Left ventricle myocardium inferior (tissue), 1 donor: ENCODE data around the gene CCP110. TPM values are rescaled to one million over a fixed set of nuclear protein-coding genes. Genes with fewer than 3 reads are reported as not detected.
"Not testable (repeated sequence)": the region's sequence is repeated elsewhere in the genome, so short reads cannot be mapped to it uniquely, and the experiment has no call there.

Experiments used
- DNase-seq: peaks from one replicate; pipeline ENCODE4 v3.0.0-alpha.2; 2020
- H3K27ac ChIP-seq: fragments of 200-600 bp; replicated peaks from 2 replicates; pipeline ENCODE4 v1.8.0; 2021
- H3K27me3 ChIP-seq: fragments of 200-600 bp; 2 replicates; pipeline ENCODE4 v1.8.0; 2021; ENCODE audit warnings: low read depth
- H3K36me3 ChIP-seq: fragments of 200-600 bp; 2 replicates; pipeline ENCODE4 v1.8.0; 2021
- H3K4me1 ChIP-seq: fragments of 200-600 bp; 2 replicates; pipeline ENCODE4 v1.8.0; 2021
- H3K4me3 ChIP-seq: fragments of 200-600 bp; 2 replicates; pipeline ENCODE4 v1.8.0; 2021; ENCODE audit warnings: mild to moderate bottlenecking, moderate library complexity
- H3K9me3 ChIP-seq: fragments of 200-600 bp; replicated peaks from 2 replicates; pipeline ENCODE4 v1.8.0; 2021
- intact Hi-C: fragments of 100-400 bp; cut with micrococcal nuclease; formaldehyde crosslinking; loops from one replicate; pipeline ENCODE4 v1.11.0; 2022
- total RNA-seq: library from RNA; stranded (reverse); fragmentation: NEBNext Ultra II Directional; extraction: Animal tissue kit (Norgen Biotek cat#: 25700); gene quantifications from one replicate; pipeline ENCODE4 v1.2.1, GENCODE V29; 2021
- TF ChIP-seq, protein P1 (sequence below): fragments of 200-600 bp; IDR thresholded peaks from 2 replicates; pipeline ENCODE4 v1.8.0; 2021; ENCODE audit warnings: antibody characterized with exemption, mild to moderate bottlenecking, borderline replicate concordance
- donor health status: DM: no; HTN: yes; CAD: no; lungs with severe emphysema.

Gene CCP110
- total RNA-seq, 1 donor from 2014 or later = 8.4 TPM

DNA sequence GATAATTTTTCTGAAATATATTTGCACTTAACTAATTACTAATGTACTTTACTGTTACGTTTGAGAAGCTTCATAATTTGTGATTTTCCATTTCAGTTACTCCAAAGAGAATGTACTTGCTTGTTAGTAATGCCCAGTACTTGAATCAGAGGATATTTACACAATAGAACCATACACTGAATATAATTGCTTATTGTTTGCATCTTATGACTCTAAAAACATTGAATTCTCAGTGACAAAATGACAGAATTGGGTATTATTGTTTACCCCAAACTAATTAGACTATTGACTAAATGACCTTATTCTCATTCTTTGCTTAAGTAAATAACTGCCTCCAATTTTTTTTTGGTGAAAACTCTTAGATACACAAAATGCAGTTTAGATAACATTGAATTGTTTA, 8.9 kb downstream of the CCP110 start:
- intact Hi-C loops = no loop called here
- Histone ChIP-seq H3K9me3 (no peaks in the 10 kb centered on the region), H3K27me3 (no peaks in the 10 kb centered on the region), H3K36me3 (peaks cover 61% of the 10 kb centered on the region), H3K4me1 (no peaks in the 10 kb centered on the region), H3K27ac (no peak overlapping the region), H3K4me3 (no peak overlapping the region)
- TF ChIP-seq, protein P1, sequence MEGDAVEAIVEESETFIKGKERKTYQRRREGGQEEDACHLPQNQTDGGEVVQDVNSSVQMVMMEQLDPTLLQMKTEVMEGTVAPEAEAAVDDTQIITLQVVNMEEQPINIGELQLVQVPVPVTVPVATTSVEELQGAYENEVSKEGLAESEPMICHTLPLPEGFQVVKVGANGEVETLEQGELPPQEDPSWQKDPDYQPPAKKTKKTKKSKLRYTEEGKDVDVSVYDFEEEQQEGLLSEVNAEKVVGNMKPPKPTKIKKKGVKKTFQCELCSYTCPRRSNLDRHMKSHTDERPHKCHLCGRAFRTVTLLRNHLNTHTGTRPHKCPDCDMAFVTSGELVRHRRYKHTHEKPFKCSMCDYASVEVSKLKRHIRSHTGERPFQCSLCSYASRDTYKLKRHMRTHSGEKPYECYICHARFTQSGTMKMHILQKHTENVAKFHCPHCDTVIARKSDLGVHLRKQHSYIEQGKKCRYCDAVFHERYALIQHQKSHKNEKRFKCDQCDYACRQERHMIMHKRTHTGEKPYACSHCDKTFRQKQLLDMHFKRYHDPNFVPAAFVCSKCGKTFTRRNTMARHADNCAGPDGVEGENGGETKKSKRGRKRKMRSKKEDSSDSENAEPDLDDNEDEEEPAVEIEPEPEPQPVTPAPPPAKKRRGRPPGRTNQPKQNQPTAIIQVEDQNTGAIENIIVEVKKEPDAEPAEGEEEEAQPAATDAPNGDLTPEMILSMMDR = no peak
- DNase-seq = no peak

DNA sequence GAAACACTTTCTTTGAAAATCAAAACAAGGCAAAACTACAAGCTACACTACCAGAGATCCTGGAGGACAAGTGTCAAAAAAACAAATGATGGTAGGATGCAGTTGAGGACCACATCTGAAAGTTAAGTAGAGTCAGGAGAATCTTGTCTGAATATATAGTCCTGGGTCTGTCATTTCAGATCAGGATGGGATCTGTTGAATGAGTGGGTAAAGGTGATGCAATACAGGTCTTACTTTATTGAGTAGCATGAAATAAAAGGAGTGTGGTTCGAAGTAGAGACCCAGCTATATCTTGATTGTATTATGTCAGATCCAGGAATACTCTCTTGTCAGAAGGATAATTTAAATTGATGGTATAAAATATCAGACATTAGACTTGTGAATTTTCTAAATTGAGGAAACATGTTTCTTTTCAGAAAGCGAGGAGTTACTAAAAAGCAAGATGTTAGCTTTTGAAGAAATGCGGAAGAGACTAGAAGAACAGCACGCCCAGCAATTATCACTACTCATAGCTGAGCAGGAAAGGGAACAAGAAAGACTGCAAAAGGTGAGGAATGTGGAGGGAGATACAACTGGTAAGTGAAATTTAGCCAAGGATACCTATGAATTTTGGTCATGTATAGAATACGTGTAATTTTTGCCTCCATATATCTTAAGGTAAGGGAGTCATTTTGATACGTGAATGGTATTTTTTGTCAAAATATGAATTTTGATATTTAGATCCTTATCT, 16.7 kb downstream of the CCP110 start:
- H3K27me3 ChIP-seq = no peaks in the 10 kb centered on the region
- H3K27ac ChIP-seq = no peak overlapping the region
- intact Hi-C loops = no loop called here
- TF ChIP-seq, protein P1 = no peak
- H3K4me1 ChIP-seq = no peaks in the 10 kb centered on the region
- H3K9me3 ChIP-seq = no peaks in the 10 kb centered on the region
- H3K36me3 ChIP-seq = peaks cover 80% of the 10 kb centered on the region
- no peak for DNase-seq
- no peak overlapping the region for H3K4me3 ChIP-seq

DNA sequence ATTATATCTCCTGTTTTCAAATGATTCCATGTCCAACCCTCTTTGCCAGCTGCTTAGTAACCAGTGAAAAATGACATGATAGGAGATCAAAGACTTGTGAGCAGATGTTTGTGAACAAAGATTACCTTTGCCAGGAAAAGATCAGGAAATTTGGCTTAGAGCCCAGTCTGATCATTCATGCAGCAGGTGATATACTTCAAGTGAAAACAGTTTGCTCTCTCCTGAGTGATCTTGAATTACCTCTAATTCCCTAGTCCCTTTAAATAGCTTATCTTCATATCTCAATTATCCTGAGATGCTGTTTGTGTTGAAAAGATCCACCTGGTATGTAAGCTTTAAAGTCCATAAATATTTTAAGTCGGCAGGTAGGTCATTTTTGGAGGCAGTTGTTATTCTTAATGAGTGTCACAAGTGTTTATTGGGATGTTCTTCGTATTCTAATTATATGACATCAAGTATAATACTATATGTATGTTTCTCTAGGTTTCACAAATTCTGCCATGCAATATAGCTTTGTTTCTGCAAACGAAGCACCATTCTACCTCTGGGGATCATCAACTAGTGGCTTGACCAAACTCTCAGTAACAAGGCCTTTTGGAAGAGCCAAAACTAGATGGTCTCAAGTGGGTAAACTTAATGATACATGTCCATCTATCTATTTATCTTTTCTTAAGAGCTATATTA, 18.5 kb downstream of the CCP110 start:
- TF ChIP-seq, protein P1 = no peak
- Histone ChIP-seq H3K27me3 (no peaks in the 10 kb centered on the region), H3K27ac (no peak overlapping the region), H3K9me3 (no peaks in the 10 kb centered on the region), H3K4me1 (no peaks in the 10 kb centered on the region), H3K36me3 (peaks cover 83% of the 10 kb centered on the region), H3K4me3 (no peak overlapping the region)
- no peak for DNase-seq
- intact Hi-C loops = no loop called here

DNA sequence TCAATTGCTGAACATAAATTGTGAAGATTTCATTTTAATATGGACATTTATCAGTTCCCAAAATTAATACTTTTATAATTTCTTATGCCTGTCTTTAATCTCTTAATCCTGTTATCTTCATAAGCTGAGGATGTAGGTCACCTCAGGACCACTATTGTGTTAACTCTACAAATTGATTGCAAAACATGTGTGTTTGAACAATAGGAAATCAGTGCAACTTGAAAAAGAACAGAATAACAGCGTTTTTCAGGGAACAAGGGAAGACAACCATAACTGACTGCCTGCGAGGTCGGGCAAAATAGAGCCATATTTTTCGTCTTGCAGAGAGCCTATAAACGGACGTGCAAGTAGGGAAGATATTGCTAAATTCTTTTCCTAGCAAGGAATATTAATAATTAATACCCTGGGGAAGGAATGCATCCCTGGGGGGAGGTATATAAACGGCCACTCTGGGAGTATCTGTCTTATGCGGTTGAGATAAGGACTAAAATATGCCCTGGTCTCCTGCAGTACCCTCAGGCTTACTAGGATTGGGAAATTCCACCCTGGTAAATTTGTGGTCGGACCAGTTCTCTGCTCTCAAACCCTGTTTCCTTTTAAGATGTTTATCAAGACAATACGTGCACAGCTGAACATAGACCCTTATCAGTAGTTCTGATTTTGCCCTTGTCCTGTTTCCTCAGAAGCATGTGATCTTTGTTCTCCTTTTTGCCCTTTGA, 19.7 kb downstream of the CCP110 start:
- intact Hi-C loops, DNase-seq: not testable (repeated sequence)
- H3K36me3 ChIP-seq = peaks cover 86% of the 10 kb centered on the region

DNA sequence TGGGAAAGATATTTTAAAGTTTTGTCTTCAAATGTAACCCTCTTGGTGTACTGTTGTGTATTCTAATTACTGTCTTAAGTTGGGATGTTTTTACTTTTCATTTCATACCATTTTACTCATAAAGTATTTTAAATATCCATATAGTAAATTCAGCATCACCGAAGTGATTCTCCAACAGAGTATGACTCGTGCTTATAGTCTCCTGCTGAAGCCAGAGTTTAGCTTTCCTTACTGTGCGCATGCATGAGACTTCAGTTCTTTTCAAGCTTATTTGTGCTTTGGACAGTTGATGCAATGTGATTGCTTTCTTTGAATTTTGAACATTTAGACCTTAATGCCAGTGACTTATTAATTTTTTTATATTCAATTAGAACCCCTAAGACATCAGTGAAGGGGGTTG, 24.4 kb downstream of the CCP110 start:
- H3K9me3 ChIP-seq = no peaks in the 10 kb centered on the region
- peaks cover 82% of the 10 kb centered on the region for H3K36me3 ChIP-seq
- no peak overlapping the region for H3K4me3 ChIP-seq
- H3K4me1 ChIP-seq = no peaks in the 10 kb centered on the region
- TF ChIP-seq, protein P1 = no peak
- no peak for DNase-seq
- intact Hi-C loops = no loop called here
- H3K27ac ChIP-seq = no peak overlapping the region
- H3K27me3 ChIP-seq = no peaks in the 10 kb centered on the region

More for the DNA sequence above, 19.7 kb downstream of the CCP110 start:
- not testable (repeated sequence) for H3K4me3 ChIP-seq, H3K27ac ChIP-seq, H3K9me3 ChIP-seq, H3K27me3 ChIP-seq, H3K4me1 ChIP-seq
